HG03565 (cell line): ENCODE results near the gene LEFTY2.
"Not testable (repeated sequence)": the region's sequence is repeated elsewhere in the genome, so short reads cannot be mapped to it uniquely, and the experiment has no call there.

Source experiments
- ATAC-seq: cut with Tn5 transposase; IDR thresholded peaks from one replicate; pipeline ENCODE4 v1.9.1; 2021; ENCODE audit warnings: mild to moderate bottlenecking, moderate library complexity; ENCODE audit not compliant: unreplicated experiment

LEFTY2 gene, protein sequence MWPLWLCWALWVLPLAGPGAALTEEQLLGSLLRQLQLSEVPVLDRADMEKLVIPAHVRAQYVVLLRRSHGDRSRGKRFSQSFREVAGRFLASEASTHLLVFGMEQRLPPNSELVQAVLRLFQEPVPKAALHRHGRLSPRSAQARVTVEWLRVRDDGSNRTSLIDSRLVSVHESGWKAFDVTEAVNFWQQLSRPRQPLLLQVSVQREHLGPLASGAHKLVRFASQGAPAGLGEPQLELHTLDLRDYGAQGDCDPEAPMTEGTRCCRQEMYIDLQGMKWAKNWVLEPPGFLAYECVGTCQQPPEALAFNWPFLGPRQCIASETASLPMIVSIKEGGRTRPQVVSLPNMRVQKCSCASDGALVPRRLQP

DNA sequence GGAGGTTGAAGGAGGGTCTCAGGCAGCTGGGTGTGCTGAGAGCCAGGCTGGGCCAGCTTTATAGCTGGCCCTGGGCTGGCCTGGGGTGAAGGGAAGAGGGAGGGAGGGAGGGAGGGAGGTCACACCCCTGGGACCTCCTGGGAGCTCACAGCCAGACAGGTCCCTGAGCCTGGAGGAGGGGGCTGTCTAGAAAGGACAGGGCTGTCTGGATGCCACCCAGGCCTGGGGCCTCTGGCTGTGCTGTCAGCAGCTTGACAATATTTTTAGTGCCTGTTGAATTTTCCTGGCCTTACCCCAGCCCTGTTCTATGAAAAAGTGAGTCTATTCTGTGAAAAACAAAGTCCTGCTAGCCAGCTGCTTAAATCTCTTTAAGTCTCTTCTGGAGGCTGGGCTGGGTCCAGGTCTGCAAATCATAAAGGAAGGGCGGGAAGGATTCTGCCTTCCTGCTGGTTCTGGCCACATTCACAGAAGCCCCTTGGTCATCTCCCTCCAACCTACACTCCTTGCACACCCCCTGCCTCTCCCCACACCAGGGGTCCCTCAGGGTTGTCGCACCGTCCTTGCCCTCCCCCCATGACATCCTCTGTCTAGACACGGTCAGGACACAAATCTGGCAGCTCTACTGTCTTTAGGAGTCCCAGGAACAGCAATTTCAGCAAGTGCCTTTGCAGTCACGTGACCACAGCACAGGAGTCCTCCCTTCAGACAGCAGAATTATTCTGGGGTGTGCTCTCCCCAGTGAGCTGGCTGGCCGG, at the start of gene LEFTY2:
Gene LEFTY2 (minus strand): TSS at position 34 of the 755 bp plus-strand sequence. CDS start 80 bp downstream, outside the sequence.
- ATAC-seq = no peak

DNA sequence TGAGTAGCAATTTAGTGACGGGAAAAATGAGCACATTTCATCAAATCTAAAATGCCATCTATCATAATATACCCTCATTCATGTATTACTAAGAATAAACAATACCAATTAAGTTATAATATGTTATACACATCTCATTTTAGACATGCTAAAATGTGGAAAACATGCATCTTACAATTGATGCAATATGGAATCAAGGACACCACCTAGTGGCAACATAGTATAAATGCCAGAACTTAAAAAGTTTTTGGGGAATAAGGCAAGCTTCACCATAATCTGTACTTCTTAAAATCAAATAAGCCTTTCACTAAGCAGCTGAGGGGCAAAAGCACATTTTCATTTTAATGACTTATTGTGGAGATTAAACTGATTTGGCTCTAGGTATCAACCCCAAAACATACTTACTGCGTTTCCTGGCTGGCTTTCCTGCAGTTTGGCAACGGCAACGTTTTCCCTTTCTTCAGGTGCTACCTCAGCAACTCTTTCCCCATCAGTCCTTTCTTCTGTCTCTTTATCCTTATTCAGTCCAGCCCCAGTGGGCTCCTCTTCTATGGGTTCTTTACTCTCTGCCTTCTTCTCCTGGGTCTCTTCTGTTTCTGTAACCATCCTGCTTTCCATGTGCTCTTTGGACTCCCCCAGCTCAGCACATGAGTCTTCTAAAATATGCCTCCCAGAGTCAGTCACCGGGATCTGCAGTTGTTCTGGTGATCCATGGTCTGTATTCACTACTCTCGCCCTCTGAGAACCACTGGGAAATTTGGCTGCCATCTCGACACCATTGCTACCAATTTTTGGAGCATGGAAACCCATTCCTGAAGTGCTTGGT, 46.7 kb upstream of the LEFTY2 start:
- ATAC-seq = no peak

DNA sequence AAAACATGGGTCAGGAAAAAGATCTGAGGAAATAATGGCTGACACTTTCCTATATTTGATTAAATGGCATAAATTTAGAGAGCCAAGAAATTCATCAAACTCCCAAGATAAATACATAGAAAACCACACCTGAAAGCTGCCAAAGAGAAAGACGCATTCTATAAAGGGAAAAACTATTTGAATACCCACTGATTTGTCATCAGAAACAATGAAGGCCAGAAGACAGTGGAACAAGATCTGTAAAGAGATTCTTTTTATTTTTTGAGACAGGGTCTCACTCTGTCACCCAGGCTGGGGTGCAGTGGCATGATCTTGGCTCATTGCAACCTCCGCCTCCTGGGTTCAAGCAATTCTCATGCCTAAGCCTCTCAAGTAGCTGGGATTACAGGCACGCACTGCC, 40.7 kb upstream of the LEFTY2 start:
- no peak for ATAC-seq

DNA sequence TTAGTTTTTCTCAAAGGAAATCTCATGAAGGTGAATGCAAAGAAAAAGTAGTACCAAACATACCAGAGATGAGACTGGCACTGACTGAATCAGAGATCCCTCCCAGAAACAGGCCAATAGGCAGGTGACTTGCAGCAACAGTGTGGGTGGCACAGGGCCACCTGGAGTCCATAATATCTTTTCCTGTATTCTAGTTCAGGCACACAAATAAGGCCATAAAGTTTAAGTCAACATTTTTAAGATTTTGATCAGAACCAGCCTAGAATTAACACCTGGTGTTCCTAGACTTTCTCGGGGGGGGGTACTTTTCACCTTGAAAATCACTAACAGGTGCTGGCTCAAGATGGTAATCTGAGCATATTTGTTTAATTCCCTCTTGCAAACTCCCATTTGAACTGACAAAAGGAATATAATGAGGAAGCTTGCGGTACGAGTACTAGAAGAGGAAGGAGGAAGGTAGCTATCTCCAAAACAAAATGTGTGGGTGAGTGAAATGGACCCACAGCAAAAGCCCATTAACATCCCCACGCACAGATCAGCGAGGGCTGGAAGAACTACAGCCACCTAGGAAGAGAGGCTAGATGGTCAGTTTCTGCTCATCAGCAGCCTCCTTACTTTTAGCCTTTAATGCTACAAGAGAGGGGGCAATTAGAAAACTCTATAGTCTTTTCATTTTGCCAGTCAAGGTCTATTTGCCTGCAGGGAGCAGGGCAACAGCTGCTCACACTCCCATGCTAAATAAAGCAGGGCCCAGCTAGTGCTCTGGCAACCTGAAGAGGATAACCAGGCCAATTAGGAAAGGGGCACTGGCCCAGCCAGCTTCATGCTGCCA, 39.2 kb upstream of the LEFTY2 start:
- no peak for ATAC-seq

DNA sequence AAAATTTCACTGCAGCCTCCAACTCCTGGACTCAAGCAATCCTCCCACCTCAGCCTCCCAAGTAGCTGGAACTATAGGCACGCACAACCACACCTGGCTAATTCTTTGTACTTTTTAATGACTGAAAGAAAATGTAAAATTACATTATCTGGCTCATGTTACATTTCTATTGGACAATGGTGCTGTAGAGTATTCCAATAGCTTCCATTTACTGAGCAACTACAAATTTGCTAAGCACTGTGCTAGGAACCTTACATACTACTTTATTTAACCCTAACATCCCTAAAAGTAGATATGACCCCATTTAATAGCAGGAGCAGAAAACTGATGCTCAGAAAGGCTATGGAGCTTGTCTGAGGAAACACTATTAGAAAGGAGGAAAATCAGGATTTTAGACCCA, 38.4 kb upstream of the LEFTY2 start:
- no peak for ATAC-seq

DNA sequence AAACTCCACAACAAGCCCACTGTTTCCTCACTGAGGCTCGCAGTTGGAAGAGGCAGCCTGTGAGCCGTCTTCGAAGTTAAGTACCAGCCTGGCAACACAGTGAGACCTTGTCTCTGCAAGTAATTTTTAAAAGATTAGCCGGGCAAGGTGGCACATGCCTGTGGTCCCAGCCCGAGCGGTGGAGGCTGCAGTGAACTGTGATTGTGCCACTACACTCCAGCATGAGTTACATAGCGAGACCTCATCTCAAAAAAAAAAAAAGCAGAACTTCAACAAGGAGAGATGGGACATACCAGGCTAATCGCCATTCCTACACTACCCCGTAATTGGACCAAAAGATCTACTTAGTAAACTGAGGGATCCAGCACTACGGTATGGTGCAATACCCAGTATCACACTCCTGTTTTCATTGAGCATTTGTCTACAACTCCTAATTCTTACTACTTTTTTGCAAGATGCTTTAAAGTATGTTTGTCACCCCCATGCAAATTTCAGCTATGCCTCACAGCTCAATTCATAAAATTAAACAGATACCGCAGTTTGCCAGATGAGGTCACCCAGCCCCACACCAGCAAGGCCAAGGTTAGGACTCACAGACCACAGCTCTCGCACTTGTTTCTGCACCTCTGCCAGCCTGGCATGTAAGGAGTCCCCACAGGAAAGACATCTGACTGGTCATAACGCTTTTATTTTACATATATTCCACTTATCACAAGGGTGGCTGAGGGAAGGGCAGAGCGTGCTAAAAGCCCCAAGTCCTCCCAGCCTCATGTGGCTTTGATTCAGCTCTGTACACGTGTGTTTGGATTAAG, 37.1 kb upstream of the LEFTY2 start:
- no peak for ATAC-seq

DNA sequence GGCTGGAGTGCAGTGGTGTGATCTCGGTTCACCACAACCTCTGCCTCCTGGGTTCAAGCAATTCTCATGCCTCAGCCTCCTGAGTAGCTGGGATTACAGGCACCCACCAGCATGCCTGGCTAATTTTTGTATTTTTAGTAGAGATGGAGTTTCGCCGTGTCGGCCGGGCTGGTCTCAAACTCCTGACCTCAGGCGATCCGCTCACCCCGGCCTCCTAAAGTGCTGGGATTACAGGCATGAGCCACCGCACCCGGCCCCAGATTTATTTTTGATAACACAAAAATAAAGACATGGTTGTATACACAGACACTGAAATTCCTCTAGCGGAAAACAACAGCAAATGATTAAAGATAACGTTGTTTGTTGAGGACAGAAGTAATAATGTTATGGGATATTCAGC, 34.1 kb upstream of the LEFTY2 start:
- ATAC-seq = not testable (repeated sequence)

DNA sequence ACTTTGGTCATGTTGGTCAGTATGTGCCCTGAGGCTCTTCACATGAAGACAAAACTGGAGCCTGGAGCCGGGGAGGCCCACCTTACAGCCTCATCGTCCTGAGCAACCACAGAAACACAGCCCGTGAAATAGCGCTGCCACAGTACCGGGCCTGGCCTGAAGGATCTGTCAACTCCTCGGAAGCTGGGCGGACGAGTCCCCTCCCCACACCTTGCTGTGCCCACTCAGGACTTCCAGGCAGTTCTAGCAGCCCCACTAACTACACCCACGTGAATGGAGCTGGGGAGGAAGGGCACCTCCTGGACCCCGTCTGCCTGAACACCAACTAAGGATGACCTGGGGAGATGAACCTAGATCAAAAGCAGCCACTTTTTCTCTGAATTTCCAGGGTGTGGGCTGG, 33.4 kb upstream of the LEFTY2 start:
- ATAC-seq = no peak

DNA sequence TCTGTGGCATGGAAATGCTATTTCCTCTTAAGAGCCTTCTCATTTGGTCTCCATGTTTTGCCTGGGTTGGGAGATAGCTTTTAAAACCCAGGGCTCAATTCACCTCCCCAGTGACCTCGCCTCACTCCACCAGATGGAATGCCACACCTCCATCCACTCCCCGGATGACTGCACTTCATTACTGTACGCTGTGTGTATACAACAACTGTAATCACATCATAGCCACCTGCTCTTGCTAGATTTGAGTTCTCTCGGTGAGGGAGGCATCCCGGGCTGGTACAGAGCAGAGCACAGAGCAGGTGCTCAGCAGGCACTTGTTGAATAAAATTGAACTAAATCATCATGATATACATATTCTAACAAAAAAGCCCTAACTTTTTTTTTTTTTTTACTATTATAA, 32.1 kb upstream of the LEFTY2 start:
- no peak for ATAC-seq

DNA sequence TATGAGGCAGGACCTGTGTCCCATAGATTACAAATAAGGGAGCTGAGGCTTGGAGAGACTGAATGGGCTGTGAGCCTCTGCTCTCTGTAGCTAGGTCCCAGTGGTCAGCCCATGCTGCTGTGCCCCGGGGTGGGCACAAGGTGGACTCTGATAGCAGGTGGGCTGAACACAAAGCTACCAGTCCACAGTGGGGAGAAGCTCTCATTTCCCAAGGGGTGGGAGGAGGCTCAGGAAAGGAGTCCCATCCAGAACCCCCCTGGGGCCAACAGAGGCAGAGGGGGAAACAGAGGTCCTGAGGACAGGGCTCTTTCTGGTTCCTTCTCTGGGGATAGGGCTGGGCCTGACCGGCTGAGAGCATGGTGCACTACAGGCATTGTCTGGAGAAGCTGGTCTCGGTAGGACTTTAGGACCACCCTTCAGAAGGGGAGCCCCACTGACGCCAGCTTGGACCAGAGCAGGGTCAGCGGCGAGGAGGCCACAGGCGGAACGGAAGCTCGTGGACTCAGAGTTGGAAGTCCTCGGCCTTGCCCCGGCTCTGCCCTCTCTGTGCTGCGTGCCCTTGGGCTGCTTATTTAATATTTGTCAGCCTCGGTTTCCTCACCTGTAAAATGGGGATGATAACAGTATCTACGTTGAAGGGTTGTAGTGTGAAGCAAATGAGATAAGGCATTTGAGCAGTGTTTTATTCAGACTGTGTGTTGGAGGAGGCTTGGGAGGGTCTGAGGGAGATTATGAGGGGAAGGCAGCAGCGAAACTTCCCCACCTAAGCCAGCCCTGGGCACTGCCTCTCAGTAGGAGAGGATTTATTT, 31.5 kb upstream of the LEFTY2 start:
- ATAC-seq = no peak

DNA sequence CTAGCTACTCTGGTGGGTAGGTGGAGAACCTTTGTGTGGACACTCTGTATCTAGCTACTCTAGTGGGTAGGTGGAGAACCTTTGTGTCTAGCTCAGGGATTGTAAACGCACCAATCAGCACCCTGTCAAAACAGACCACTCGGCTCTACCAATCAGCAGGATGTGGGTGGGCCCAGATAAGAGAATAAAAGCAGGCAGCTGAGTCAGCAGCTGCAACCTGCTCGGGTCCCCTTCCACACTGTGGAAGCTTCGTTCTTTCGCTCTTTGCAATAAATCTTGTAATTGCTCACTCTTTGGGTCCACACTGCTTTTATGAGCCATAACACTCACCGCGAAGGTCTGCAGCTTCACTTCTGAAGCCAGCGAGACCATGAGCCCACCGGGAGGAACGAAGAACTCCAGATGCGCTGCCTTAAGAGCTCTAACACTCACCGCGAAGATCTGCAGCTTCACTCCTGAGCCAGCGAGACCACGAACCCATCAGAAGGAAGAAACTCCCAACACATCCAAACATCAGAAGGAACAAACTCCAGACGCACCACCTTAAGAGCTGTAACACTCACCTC, 29.7 kb upstream of the LEFTY2 start:
- not testable (repeated sequence) for ATAC-seq

DNA sequence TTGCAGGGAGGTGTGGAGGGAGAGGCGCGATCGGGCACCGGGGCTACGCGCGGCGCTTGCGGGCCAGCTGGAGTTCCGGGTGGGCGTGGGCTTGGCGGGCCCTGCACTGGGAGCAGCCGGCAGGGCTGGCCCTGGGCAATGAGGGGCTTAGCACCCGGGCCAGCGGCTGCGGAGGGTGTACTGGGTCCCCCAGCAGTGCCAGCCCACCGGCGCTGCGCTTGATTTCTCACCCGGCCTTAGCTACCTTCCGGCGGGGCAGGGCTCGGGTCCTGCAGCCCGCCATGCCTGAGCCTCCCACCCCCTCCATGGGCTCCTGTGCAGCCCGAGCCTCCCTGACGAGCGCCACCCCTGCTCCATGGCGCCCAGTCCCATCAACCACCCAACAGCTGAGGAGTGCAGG, 28.7 kb upstream of the LEFTY2 start:
- not testable (repeated sequence) for ATAC-seq

DNA sequence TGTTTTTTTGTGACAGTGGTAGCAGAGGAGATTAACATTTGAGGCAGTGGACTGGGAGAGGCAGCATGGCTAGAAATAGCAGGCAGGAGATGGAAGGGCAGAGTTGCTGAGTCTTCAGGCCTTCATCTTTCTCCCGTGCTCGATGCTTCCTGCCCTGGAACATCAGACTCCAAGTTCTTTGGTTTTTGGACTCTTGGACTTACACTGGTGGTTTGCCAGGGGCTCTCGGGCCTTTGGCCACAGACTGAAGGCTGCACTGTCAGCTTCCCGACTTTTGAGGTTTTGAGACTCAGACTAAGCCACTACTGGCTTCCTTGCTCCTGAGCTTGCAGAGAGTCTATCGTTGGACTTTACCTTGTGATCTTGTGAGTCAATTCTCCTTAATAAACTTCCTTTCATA, 24.2 kb upstream of the LEFTY2 start:
- no peak for ATAC-seq

DNA sequence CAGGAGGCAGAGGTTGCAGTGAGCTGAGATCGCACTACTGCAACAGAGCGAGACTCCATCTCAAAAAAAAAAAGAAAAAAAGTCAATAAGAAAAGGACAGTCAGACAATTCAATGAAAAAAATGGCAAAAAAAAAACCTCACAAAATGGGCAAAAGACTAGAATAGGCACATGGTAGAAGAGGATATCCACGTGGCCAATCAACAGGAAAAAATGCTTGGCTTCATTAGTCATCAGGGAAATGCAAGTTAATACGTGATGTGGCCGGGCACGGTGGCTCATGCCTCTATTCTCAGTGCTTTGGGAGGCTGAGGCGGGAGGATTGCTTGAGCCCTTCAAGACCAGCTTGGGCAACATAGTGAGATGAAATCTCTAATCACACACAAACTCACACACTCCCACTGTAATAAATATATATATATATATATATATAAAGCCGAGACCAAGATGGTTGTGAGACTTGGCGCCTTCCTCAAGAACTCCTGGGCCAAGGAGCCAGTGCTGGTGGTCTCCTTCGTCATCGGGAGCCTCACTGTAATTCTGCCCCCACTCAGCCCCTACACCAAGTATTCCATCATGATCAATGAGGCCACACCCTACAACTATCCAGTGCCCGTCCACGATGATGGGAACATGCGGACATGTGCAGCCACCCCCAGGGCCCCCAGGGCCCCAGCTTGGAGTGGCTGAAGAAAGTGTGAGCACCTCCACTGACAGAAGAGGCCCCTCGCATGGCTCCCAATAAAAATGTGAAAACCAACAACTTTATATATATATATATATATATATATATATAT, 22.9 kb upstream of the LEFTY2 start:
- ATAC-seq = no peak

DNA sequence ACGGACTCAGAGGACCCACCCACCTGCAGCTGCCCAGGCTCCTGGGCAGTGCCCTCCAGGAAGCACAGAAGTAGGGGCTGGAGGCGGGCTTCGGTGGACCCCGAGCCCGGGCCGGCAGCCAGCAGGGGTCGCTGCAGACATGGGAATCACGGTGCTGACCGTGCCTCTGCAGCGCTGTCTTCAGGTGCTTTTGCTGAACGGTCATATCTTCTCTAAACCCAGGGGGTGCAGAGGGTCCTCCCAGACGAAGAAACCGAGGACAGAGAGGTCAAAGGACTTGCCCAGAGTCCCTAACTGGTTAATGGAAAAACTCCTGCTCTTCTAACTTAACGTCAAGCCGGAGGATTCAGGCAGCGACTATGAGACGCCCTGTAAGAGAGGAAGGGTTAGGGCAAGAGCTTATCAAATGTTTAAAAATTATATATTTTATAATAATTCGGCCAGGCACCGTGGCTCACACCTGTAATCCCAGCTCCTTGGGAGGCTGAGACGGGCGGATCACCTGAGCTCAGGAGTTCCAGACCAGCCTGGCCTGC, 21.5 kb upstream of the LEFTY2 start:
- peak; percentile 77 for ATAC-seq

DNA sequence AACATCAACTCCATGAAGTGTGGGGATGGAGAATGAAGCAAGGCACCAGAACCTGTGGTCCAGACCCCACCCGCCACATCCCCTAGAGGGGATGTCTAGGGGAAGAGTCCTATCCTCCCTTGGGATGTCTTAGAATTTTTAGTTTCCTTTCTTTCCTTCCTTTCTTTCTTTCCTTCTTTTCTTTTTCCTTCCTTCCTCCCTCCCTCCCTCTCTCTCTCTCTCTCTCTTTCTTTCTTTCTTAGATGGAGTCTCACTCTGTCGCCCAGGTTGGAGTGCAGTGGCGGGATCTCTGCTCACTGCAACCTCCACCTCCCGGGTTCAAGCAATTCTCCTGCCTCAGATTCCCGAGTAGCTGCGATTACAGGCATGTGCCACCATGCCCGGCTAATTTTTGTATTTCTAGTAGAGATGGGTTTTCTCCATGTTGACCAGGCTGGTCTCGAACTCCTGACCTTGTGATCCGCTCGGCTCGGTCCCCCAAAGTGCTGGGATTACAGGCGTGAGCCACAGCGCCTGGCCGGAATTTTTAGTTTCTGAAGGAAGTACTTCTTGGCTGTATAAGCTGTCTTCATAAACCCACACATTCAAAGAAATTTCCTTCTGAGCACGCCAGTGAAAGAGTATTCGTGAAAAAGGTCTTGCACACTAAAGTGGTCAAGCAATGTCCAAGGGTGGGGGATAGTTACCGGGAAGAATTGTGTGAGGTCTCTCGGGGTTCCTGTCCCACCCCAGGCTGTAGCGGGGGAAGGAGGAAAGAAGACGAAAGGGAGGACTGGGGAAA, 20.8 kb upstream of the LEFTY2 start:
- no peak for ATAC-seq

DNA sequence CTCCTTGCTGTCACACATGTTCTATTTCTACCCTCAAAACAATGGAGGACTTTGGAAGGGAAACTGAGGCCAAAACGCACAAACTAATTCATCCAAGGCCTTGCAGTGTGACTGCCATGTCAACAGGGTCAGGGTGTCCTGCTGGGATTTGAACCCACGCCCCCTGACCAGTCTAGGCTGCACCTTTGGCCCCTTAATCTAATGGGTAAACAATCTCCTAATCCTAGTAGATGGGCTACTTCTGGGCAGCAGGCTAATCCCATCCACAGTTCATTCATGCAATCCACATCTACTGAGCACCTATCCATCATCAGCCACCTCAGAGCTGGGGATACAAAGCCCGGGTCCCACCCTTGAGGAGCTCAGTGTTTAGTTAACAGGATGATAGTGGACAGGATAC, 17.0 kb upstream of the LEFTY2 start:
- ATAC-seq = no peak
